Fibroblast of mammary gland (primary cell): ENCODE measurements around the gene LAMA3.

Experiments
- DNase-seq: peaks from one replicate; pipeline ENCODE4 v3.0.0-alpha.2; 2010; ENCODE audit warnings: low read depth
- H3K4me3 ChIP-seq: 2 replicates; pipeline ENCODE4 v1.5.1; 2011; ENCODE audit warnings: low read depth, mild to moderate bottlenecking, low read length, moderate library complexity; ENCODE audit not compliant: control insufficient read depth
- CTCF ChIP-seq: conservative IDR thresholded peaks from 2 replicates; pipeline ENCODE4 v1.5.1; 2011; ENCODE audit warnings: low read depth, low read length, inconsistent platforms; ENCODE audit not compliant: control insufficient read depth, insufficient read depth

Gene LAMA3

DNA sequence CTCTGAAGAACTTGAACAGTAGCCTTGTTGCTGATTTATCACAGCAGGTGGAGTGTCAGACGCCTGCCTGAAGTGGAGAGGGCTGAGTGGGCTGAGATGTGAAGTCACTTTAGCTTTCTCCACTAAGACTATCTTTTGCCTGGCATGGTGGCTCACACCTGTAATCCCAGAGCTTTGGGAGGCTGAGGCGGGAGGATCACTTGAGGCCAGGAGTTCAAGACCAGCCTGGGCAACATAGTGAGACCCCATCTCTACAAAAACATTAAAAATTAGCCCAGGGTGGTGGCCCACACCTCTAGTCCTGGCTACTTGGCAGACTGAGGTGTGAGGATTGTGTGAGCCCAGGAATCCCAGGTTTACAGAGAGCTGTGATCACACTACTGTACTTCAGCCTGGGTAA, 264.7 kb downstream of the LAMA3 start:
- no peak overlapping the region for H3K4me3 ChIP-seq
- DNase-seq: no peak
- TF ChIP-seq CTCF: no peak

- no peak overlapping the region for H3K4me3 ChIP-seq
- DNase-seq: no peak
- TF ChIP-seq CTCF: no peak
Measured at GRCh38 chr18:23956483-23956882, 267.2 kb downstream of the LAMA3 start.

GRCh38 chr18:23958036-23958435, 268.8 kb downstream of the LAMA3 start:
- no peak for TF ChIP-seq CTCF
- no peak overlapping the region for H3K4me3 ChIP-seq
- peak; percentile 38 for DNase-seq

- H3K4me3 ChIP-seq: no peak overlapping the region
- no peak for TF ChIP-seq CTCF
- DNase-seq: peak; percentile 18
Measured at GRCh38 chr18:23963443-23964165, 274.4 kb downstream of the LAMA3 start.

DNA sequence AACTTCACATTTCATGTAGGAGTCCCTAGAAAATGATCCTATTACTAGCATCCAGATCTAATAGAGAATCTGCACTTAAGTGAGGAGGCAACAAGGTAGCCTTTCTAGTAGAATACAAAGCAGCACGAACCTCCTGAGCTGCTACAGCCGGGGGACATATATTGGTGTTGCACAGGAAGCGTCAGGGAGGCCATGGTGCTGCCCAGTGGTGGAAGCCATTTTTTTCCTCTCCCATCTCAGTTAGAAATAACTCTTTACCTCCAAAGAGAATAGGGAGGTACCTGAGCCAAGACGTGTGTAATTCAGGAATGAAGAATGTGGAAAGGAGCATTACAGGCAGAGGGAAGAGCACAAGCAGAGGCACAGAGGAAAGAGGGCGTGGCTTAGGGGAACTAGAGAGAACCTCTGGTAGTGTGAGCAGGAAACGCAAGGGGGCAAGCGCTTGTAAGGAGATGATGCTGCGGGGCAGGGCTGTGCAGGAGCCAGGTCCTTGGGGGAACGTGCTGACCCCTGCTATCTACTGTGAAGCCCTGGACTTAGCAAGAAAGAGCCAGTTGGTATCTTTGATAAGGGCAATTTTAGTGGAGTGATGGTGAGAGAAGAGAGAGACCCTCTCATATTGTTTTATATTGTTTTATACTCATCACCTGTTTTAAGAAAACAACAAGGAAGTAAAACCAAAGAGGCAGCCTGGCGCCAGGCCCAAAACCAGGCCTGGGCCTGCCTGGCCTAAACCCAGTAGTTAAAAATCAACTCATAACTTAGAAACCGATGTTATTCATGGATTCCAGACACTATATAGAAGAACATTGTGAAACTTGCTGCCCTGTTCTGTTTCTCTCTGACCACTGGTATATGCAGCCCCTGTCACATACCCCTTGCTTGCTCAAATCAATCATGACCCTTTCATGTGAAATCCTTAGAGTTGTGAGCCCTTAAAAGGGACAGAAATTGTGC, 275.3 kb downstream of the LAMA3 start:
- DNase-seq: no peak
- TF ChIP-seq CTCF: no peak
- H3K4me3 ChIP-seq: no peak overlapping the region

GRCh38 chr18:23966909-23967308, 277.7 kb downstream of the LAMA3 start:
- no peak overlapping the region for H3K4me3 ChIP-seq
- no peak for DNase-seq
- TF ChIP-seq CTCF: no peak
